ENCODE results near the gene MTX1. TPM values are rescaled to one million over a fixed set of nuclear protein-coding genes. Genes with fewer than 3 reads are reported as not detected.

Gene MTX1
- total RNA-seq, 4 donors from 2014 or later = 35.5 to 46.9 (median 40.8) TPM

GRCh38 chr1:155168456-155169210, 39.9 kb upstream of the MTX1 start:
- TF ChIP-seq CTCF (IDR thresholded peaks at IDR 0.05; ENCODE audit: low read depth) = no peak

GRCh38 chr1:155169541-155169940, 39.0 kb upstream of the MTX1 start:
- no peak for TF ChIP-seq CTCF (IDR thresholded peaks at IDR 0.05; ENCODE audit: low read depth)

GRCh38 chr1:155170101-155170785, 38.3 kb upstream of the MTX1 start:
- TF ChIP-seq CTCF (IDR thresholded peaks at IDR 0.05; ENCODE audit: low read depth) = no peak

- TF ChIP-seq CTCF (IDR thresholded peaks at IDR 0.05; ENCODE audit: low read depth) = no peak
These were observed 37.7 kb upstream of the MTX1 start for GRCh38 chr1:155170806-155171205.

GRCh38 chr1:155171836-155172731, 36.4 kb upstream of the MTX1 start:
- no peak for TF ChIP-seq CTCF (IDR thresholded peaks at IDR 0.05; ENCODE audit: low read depth)

GRCh38 chr1:155172732-155173477, 35.6 kb upstream of the MTX1 start, which contains the start of gene KRTCAP2:
Gene KRTCAP2, minus strand, starts transcription at chr1:155173304. Its CDS starts 80 bp downstream, at chr1:155173224.
- no peak for TF ChIP-seq CTCF (IDR thresholded peaks at IDR 0.05; ENCODE audit: low read depth)
